Small intestine (tissue), 7 donors: Measurements from ENCODE around the gene QSOX1. TPM values are rescaled to one million over a fixed set of nuclear protein-coding genes. Genes with fewer than 3 reads are reported as not detected.

Source experiments
- DNase-seq, 2 donors: peaks; one replicate each; pipeline versions ENCODE4 v3.0.0 to v3.0.0-alpha.2; 2013
- FAIRE-seq: peaks from 2 replicates; lab custom pipeline; 2012; peaks lifted over from hg19 to GRCh38; lab: Jason Lieb, UNC
- H3K27ac ChIP-seq, 3 donors: one replicate each; pipeline ENCODE4 v1.5.1; 2013; ENCODE audit warnings: low read length in 2 of 3, mild to moderate bottlenecking in 2 of 3, control low read depth in 1 of 3, inconsistent platforms in 1 of 3, low read depth in 1 of 3, moderate library complexity in 1 of 3
- H3K27me3 ChIP-seq, 3 donors: one replicate each; pipeline ENCODE4 v1.6.1; 2013; ENCODE audit warnings: low read length in 3 of 3, inconsistent platforms in 1 of 3; ENCODE audit not compliant: control insufficient read depth in 3 of 3, insufficient read depth in 3 of 3
- H3K36me3 ChIP-seq, 3 donors: one replicate each; pipeline ENCODE4 v1.6.1; 2013; ENCODE audit warnings: low read length in 3 of 3, inconsistent platforms in 1 of 3, low read depth in 1 of 3, mild to moderate bottlenecking in 1 of 3, moderate library complexity in 1 of 3; ENCODE audit not compliant: control insufficient read depth in 3 of 3, insufficient read depth in 2 of 3
- H3K4me1 ChIP-seq, 3 donors: one replicate each; pipeline ENCODE4 v1.6.1; 2013; ENCODE audit warnings: low read length in 2 of 3, inconsistent platforms in 1 of 3, low read depth in 1 of 3, mild to moderate bottlenecking in 1 of 3, moderate library complexity in 1 of 3; ENCODE audit not compliant: control insufficient read depth in 3 of 3, insufficient read depth in 2 of 3
- H3K4me3 ChIP-seq, 3 donors: one replicate each; pipeline ENCODE4 v1.5.1; 2013; ENCODE audit warnings: low read length in 3 of 3, control low read depth in 1 of 3, inconsistent platforms in 1 of 3, low read depth in 1 of 3, mild to moderate bottlenecking in 1 of 3, moderate library complexity in 1 of 3
- H3K9me3 ChIP-seq, 2 donors: one replicate each; pipeline ENCODE4 v1.6.1; 2013; ENCODE audit warnings: low read depth in 1 of 2, low read length in 1 of 2; ENCODE audit not compliant: control insufficient read depth in 2 of 2, insufficient read depth in 1 of 2
- WGBS, 3 donors: extraction: QIAGEN DNeasy Blood & Tissue Kit; methylation state at CpG; one replicate each; pipeline ENCODE4 v1.1.7; 2013; 5-methylcytosine and 5-hydroxymethylcytosine counted together
- polyA plus RNA-seq, 4 donors: library from polyadenylated mRNA; stranded (reverse) in 3 of 4; unstranded in 1 of 4; fragments of 200-250 nt in 3 of 4; fragments of 120-200 nt in 1 of 4; gene quantifications; one replicate each; pipeline versions ENCODE4 v1.2.1 to v1.2.3, GENCODE V29; 2013
- donor health status: healthy with polysubstance abuse.
- donor health status: control.
- donor health status: control.
- donor health status: Bipolar disorder and iron deficiency.
- donor health status: healthy.

QSOX1 gene
- polyA plus RNA-seq, 4 donors: 18.1 to 115 (median 42.9) TPM

DNA sequence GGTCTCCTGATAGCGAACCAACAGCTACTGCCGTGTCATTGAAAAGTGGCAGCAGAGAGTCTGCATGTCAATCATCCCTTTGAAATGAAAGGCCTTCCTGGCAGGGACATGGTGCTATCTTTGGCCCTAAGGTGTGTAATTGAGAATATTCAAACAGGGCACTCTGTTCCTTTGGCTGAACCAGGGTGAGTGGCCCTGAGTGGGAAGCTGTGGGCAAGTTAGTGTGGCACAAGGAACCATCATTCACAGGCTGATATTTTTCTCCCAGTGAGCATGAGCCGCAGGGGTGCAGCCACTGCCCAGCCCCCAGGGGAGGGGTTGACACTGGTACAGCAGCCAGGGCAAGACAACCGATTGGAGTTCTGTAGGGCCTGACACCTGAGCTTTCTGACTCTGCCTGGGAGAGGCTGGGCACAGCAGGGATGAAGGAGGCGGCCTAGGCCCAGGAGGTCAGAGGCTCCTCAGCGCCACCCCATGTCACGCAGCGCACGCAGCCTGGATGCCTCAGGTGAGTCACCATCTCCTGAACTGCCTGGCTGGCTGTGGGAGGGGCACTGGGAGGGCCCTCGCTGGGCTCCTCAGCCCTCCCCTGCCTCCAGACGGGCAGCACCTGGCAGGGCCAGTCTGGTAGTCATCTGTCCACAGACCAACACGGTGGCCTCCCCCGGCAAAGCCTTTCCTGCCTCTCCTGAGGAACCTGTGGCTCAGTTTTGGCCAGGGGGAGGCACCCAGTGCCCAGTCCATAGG, 13.2 kb downstream of the QSOX1 start:
- Histone ChIP-seq H3K4me1 (peaks cover 0 to 30% (median 8%) of the 10 kb centered on the region in 3 donors), H3K4me3 (no peak overlapping the region), H3K27ac (peak overlapping the region; percentile 48 to 73 (median 65)), H3K36me3 (peaks cover 0 to 27% (median 0%) of the 10 kb centered on the region in 3 donors), H3K9me3 (no peaks in the 10 kb centered on the region), H3K27me3 (no peaks in the 10 kb centered on the region)
- 29 to 64% (median 32%) methylated on average over 13 of the region's 13 CpGs for WGBS, 3 donors
- DNase-seq (peak; percentile 75 to 97), FAIRE-seq (no peak)

DNA sequence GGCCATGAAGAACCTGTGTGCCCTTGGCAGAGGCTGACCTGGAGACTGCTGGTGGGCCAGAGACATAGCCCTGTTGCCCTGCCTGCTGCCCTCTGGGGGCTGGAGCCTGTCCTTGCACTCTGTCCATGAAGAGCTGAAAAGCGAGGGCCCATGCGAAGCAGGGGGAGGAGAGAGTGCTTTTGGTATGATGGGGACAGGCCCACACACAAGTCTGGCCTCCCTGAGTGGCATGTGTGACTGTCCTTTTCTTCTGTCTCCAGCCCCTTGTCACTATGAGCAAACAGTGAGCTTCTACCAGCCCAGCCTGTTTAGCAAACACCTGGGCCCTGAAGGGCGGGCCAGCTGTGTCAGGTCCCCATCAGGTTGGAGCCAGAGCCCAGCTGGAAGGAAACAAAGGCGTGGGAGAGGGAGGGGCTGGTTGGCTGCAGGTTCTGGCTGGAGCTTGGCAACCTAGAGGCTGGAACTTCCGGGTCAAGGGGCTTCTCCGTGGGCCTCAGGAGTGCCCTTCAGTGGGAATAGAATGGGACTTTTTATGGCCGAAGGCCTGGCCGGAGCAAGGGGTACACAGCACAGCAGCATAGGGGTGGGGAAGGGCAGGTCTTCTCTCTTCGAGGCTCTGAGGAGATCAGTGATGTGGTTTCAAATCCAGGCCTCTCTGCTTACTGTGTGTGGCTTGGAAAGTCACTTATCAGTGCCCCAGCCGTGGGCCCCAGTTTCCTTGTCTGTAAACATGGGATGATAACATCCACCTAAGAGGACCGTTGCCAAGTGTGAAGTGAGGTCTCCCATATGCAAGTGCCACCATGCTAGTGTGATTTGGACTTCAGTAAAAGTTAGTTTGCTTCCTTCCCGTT, 14.3 kb downstream of the QSOX1 start:
- peaks cover 0 to 30% (median 8%) of the 10 kb centered on the region in 3 donors for H3K4me1 ChIP-seq
- WGBS, 3 donors: 15 to 59% (median 44%) methylated on average over 12 of the region's 12 CpGs
- H3K9me3 ChIP-seq: no peaks in the 10 kb centered on the region
- H3K36me3 ChIP-seq: peaks cover 0 to 30% (median 0%) of the 10 kb centered on the region in 3 donors
- FAIRE-seq (no peak), DNase-seq (peak; percentile 62 to 78)
- no peaks in the 10 kb centered on the region for H3K27me3 ChIP-seq
- H3K27ac ChIP-seq: peak overlapping the region; percentile 24 to 83 (median 65)
- H3K4me3 ChIP-seq: no peak overlapping the region

DNA sequence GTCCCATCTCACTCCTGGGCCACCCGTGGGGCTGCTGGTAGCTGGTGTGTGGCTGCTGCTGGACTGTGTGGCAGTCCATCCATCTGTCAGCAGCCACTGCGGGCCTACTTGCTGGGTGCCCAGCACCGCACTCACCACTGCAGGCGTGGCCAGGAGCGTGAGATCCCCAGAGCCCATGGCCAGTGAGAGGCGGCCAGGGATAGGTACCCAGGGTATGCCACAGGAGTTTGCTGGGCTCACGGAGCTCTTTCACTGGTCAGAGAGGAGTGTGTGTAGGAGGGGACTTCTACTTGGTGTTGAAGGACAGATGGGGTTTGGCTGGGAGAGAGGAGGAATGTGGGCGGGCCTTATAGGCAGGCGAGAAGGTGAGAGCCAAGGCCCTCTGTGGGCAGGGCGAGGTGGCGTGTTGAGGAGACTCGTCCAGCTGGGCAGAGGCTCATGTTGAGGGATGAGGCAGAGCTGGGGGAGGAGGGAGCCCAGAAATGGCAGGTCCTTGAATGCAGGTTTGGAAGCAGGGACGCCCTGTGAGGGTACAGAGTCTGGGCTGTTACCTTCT, 15.0 kb downstream of the QSOX1 start:
- WGBS, 3 donors: 53 to 82% (median 65%) methylated on average over 13 of the region's 13 CpGs
- H3K27me3 ChIP-seq: no peaks in the 10 kb centered on the region
- no peaks in the 10 kb centered on the region for H3K9me3 ChIP-seq
- FAIRE-seq (no peak), DNase-seq (peak in 1 of 2 donors; percentile 56)
- peak overlapping the region in 2 of 3 donors; percentile 47 to 83 for H3K27ac ChIP-seq
- no peak overlapping the region for H3K4me3 ChIP-seq
- H3K4me1 ChIP-seq: peaks cover 0 to 30% (median 8%) of the 10 kb centered on the region in 3 donors
- peaks cover 0 to 31% (median 0%) of the 10 kb centered on the region in 3 donors for H3K36me3 ChIP-seq

DNA sequence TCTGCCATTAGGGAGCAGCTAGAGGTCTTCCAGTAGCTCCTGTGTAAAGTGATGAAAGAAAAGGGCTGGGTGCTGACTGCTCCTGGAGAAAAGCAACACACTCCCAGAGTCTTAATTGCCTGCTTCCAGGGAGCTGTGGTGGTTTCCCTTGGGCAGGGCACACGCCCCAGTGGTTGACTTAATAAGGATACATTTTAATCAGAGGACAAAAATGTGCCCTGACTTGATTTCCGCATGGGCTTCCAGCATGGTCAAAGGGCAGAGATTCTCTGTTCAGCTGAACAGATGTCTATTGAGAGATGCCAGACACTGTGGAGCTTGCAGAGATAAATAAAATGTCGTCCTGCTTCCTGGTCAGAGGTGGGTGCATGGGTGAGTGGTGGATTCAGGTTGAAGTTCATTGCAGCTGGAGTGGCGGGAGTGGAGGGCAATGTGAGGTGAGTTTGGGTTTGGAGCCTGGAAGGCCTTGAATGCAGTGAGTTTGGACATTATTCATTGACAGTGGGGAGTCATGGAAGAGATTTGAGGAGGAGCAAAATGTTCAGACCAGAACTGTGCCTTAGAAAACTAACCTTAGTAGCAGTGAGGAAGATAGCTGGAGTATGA, 16.0 kb downstream of the QSOX1 start:
- H3K36me3 ChIP-seq: peaks cover 0 to 31% (median 0%) of the 10 kb centered on the region in 3 donors
- H3K27ac ChIP-seq: peak overlapping the region; percentile 20 to 83 (median 47)
- no peaks in the 10 kb centered on the region for H3K9me3 ChIP-seq
- WGBS, 3 donors: 11 to 52% (median 38%) methylated on average over 4 of the region's 4 CpGs
- no peak overlapping the region for H3K4me3 ChIP-seq
- H3K4me1 ChIP-seq: peaks cover 0 to 30% (median 8%) of the 10 kb centered on the region in 3 donors
- DNase-seq (peak; percentile 60 to 95), FAIRE-seq (no peak)
- H3K27me3 ChIP-seq: no peaks in the 10 kb centered on the region

DNA sequence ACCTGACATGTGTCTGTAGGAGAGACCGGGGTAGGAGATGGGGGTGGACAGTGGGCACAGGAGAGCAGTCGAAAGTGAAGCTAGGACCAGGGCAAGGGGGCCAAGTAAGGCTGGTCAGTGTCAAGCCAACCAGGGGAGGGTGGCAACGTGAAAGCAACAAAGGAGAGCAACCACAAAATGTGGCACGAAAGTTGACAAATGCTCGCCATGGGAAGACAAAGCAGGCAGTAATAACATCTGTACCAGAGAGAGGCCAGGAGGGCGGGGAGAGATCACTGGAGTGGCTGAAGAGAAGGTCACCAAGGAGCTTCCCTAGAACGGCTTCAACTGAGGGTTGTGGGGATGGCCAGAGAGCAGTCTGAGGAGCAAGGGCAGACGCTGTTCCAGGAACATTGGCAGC, 17.0 kb downstream of the QSOX1 start:
- Histone ChIP-seq H3K27me3 (no peaks in the 10 kb centered on the region), H3K27ac (no peak overlapping the region), H3K4me1 (peaks cover 0 to 30% (median 8%) of the 10 kb centered on the region in 3 donors), H3K9me3 (no peaks in the 10 kb centered on the region), H3K4me3 (no peak overlapping the region), H3K36me3 (peaks cover 0 to 30% (median 0%) of the 10 kb centered on the region in 3 donors)
- no peak for DNase-seq
- FAIRE-seq: no peak
- WGBS, 3 donors: 91 to 95% (median 93%) methylated on average over 8 of the region's 8 CpGs

DNA sequence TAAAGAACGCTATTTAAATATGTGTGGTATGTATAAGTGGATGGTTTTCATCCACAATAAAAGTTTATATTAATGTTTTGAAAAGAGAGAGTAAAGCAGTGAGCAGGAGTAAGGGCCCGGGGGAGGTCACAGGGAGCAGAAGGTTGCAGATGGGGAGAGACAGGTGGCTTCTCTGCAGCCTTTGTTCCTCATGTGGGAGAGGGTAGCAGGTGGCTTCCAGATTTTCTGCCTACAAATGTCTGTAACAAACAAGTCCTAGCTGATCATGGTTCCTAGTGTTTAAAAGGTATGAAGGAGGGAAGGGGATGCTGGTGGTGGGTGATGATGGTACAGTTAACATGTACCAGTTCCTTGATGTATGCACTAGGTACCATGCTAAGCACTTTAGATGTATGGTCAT, 18.8 kb downstream of the QSOX1 start:
- Histone ChIP-seq H3K27me3 (no peaks in the 10 kb centered on the region), H3K27ac (no peak overlapping the region), H3K4me1 (peaks cover 0 to 22% (median 5%) of the 10 kb centered on the region in 3 donors), H3K36me3 (peaks cover 0 to 19% (median 2%) of the 10 kb centered on the region in 3 donors), H3K9me3 (no peaks in the 10 kb centered on the region), H3K4me3 (no peak overlapping the region)
- DNase-seq (no peak), FAIRE-seq (no peak)
- WGBS, 3 donors: 32 to 80% (median 58%) methylated on average over 2 of the region's 2 CpGs

DNA sequence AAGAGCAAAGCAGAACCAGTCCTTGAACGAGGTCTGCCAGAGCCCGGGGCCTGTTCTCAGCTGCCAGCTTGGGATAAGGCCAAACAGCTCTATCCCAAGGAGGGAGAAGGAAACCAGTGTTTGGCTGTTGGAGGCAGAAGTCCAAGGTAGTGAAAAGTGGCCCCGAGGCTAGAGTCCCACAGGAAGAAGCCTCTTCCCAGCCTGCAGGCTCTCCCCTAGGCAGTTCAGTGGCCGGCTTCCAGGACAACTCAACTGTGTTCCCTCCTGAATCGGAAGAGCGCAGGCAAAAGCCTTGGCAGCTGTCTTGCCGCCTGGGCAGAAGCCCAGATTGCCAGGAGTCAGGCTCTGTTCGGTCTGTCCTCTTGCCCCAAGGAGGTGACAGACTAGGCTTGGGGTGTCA, 19.3 kb downstream of the QSOX1 start:
- H3K4me3 ChIP-seq: no peak overlapping the region
- H3K4me1 ChIP-seq: peaks cover 0 to 18% (median 5%) of the 10 kb centered on the region in 3 donors
- peak in 1 of 2 donors; percentile 45 for DNase-seq
- peaks cover 0 to 16% (median 2%) of the 10 kb centered on the region in 3 donors for H3K36me3 ChIP-seq
- WGBS, 3 donors: 21 to 46% (median 28%) methylated on average over 8 of the region's 8 CpGs
- no peak overlapping the region for H3K27ac ChIP-seq
- no peaks in the 10 kb centered on the region for H3K27me3 ChIP-seq
- no peak for FAIRE-seq
- H3K9me3 ChIP-seq: no peaks in the 10 kb centered on the region

DNA sequence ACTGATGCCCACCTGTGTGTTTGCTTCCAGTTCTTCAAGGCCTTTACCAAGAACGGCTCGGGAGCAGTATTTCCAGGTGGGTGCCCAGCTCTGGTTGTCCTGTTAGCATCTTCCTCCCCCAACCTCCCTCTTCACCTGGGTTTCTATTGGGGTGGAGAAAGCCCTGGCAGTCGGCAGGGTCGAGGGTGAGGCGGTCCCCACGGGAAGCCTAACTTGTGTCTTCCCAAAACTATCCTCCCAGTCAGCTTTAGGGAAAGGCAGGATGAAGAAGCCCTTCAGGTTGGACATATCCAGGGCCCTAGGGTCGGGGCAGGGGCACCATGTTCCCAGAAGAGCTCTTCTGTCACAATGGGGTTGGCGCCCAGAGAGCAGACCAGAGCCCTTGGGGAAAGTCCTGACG, 20.6 kb downstream of the QSOX1 start:
- WGBS, 3 donors: 88 to 93% (median 92%) methylated on average over 9 of the region's 9 CpGs
- Histone ChIP-seq H3K9me3 (no peaks in the 10 kb centered on the region), H3K4me3 (no peak overlapping the region), H3K36me3 (peaks cover 0 to 14% (median 2%) of the 10 kb centered on the region in 3 donors), H3K4me1 (peaks cover 0 to 4% (median 0%) of the 10 kb centered on the region in 3 donors), H3K27ac (no peak overlapping the region), H3K27me3 (no peaks in the 10 kb centered on the region)
- no peak for DNase-seq
- FAIRE-seq: no peak
